CD14-positive monocyte (primary cell): ENCODE measurements around the gene GCK. TPM values are rescaled to one million over a fixed set of nuclear protein-coding genes. Genes with fewer than 3 reads are reported as not detected.

Experiments used
- DNase-seq, 3 donors: peaks; one replicate each; pipeline ENCODE4 v3.0.0-alpha.2; 2011 to 2022
- H2AFZ ChIP-seq: 2 replicates; pipeline ENCODE4 v1.6.0; 2012; ENCODE audit warnings: mild to moderate bottlenecking, low read depth, low read length, inconsistent platforms; ENCODE audit not compliant: insufficient read depth, poor library complexity, severe bottlenecking
- H3K27ac ChIP-seq, 2 donors: 1 replicate in 1 of 2; 2 replicates in 1 of 2; pipeline ENCODE4 v1.5.1; 2012 to 2013; ENCODE audit warnings: low read length in 2 of 2, control low read depth in 1 of 2, inconsistent platforms in 1 of 2, low read depth in 1 of 2, mild to moderate bottlenecking in 1 of 2
- H3K27me3 ChIP-seq, 2 donors: one replicate each; pipeline versions ENCODE4 v1.6.0 to v1.6.1; 2011 to 2013; ENCODE audit warnings: low read length in 2 of 2; ENCODE audit not compliant: control insufficient read depth in 2 of 2, insufficient read depth in 2 of 2
- H3K36me3 ChIP-seq, 2 donors: replicated peaks in 1 of 2; 1 replicate in 1 of 2; 2 replicates in 1 of 2; pipeline versions ENCODE4 v1.5.1 to v1.6.1; 2012 to 2013; ENCODE audit warnings: low read length in 2 of 2, control low read depth in 1 of 2, inconsistent platforms in 1 of 2, mild to moderate bottlenecking in 1 of 2; ENCODE audit not compliant: insufficient read depth in 2 of 2, control insufficient read depth in 1 of 2
- H3K4me1 ChIP-seq, 2 donors: 1 replicate in 1 of 2; 2 replicates in 1 of 2; pipeline versions ENCODE4 v1.5.1 to v1.6.1; 2012 to 2013; ENCODE audit warnings: low read length in 2 of 2, control low read depth in 1 of 2, inconsistent platforms in 1 of 2, mild to moderate bottlenecking in 1 of 2, moderate library complexity in 1 of 2; ENCODE audit not compliant: insufficient read depth in 2 of 2, control insufficient read depth in 1 of 2
- H3K4me2 ChIP-seq: replicated peaks from 2 replicates; pipeline ENCODE3; 2012; ENCODE audit warnings: low read length, moderate library complexity, mild to moderate bottlenecking; ENCODE audit not compliant: poor library complexity, severe bottlenecking; ENCODE audit errors: extremely low read depth
- H3K4me3 ChIP-seq, 3 experiments: fragments of 200-600 bp in 1 of 3; sonication (generic) in 1 of 3; replicated peaks in 1 of 3; 1 replicate in 2 of 3; 2 replicates in 1 of 3; pipeline ENCODE4 v1.5.1; 2011 to 2013; ENCODE audit warnings: low read length in 3 of 3, mild to moderate bottlenecking in 3 of 3, control low read depth in 2 of 3, low read depth in 2 of 3, inconsistent platforms in 1 of 3, moderate library complexity in 1 of 3
- H3K79me2 ChIP-seq: 2 replicates; pipeline ENCODE4 v1.6.0; 2012; ENCODE audit warnings: mild to moderate bottlenecking, control low read depth, inconsistent platforms, low read length, moderate library complexity; ENCODE audit not compliant: insufficient read depth
- H3K9ac ChIP-seq: 2 replicates; pipeline ENCODE4 v1.6.0; 2017; ENCODE audit warnings: low read length, mild to moderate bottlenecking; ENCODE audit not compliant: insufficient read depth, poor library complexity, severe bottlenecking
- H3K9me3 ChIP-seq, 2 donors: replicated peaks in 1 of 2; 1 replicate in 1 of 2; 2 replicates in 1 of 2; pipeline versions ENCODE4 v1.5.1 to v1.6.1; 2012 to 2013; ENCODE audit warnings: low read length in 2 of 2, control low read depth in 1 of 2; ENCODE audit not compliant: control insufficient read depth in 1 of 2, insufficient read depth in 1 of 2
- H4K20me1 ChIP-seq: 2 replicates; pipeline ENCODE4 v1.6.0; 2012; ENCODE audit warnings: mild to moderate bottlenecking, low read length, control low read depth, moderate library complexity; ENCODE audit not compliant: insufficient read depth
- H3K27ac Mint-ChIP-seq, 7 donors: one replicate each; pipeline ENCODE4 v1.8.0; 2020; ENCODE audit warnings: mild to moderate bottlenecking in 7 of 7, mixed read lengths in 7 of 7, moderate library complexity in 6 of 7, inconsistent platforms in 2 of 7
- H3K27me3 Mint-ChIP-seq, 3 donors: one replicate each; pipeline ENCODE4 v1.8.0; 2021 to 2022; ENCODE audit warnings: low read depth in 3 of 3, mild to moderate bottlenecking in 3 of 3, mixed read lengths in 3 of 3, moderate library complexity in 3 of 3, inconsistent platforms in 1 of 3
- H3K36me3 Mint-ChIP-seq, 2 donors: one replicate each; pipeline ENCODE4 v1.8.0; 2020; ENCODE audit warnings: mixed read lengths in 2 of 2, inconsistent platforms in 1 of 2, mild to moderate bottlenecking in 1 of 2
- H3K4me1 Mint-ChIP-seq: one replicate; pipeline ENCODE4 v1.8.0; 2020; ENCODE audit warnings: mild to moderate bottlenecking, mixed read lengths
- H3K4me3 Mint-ChIP-seq, 2 donors: one replicate each; pipeline ENCODE4 v1.8.0; 2020; ENCODE audit warnings: mild to moderate bottlenecking in 2 of 2, mixed read lengths in 2 of 2, moderate library complexity in 1 of 2
- H3K9me3 Mint-ChIP-seq, 7 donors: one replicate each; pipeline ENCODE4 v1.8.0; 2020 to 2022; ENCODE audit warnings: mixed read lengths in 7 of 7, mild to moderate bottlenecking in 6 of 7, moderate library complexity in 6 of 7, inconsistent platforms in 2 of 7
- CTCF ChIP-seq: fragments of 200-600 bp; IDR thresholded peaks from one replicate; pipeline ENCODE4 v1.8.0; 2022; ENCODE audit warnings: antibody characterized with exemption, mild to moderate bottlenecking
- WGBS: methylation state at CpG from one replicate; pipeline ENCODE4 v1.1.5; 2013; ENCODE audit warnings: missing lambda C conversion rate; ENCODE audit not compliant: insufficient coverage; 5-methylcytosine and 5-hydroxymethylcytosine counted together
- intact Hi-C, 2 donors: fragments of 100-400 bp; cut with micrococcal nuclease; formaldehyde crosslinking; loops; one replicate each; pipeline versions ENCODE4 v1.15.0 to v1.15.1; 2023
- polyA plus RNA-seq, 3 donors: library from polyadenylated mRNA; depleted of rRNA in 1 of 3; unstranded in 2 of 3; stranded (reverse) in 1 of 3; fragments of 300-500 nt in 2 of 3; fragments of >200 nt in 1 of 3; fragmentation: Illumina TruSeq in 2 of 3; gene quantifications; 1 replicate in 2 of 3; 2 replicates in 1 of 3; pipeline ENCODE4 v1.2.3, GENCODE V29; 2012 to 2021

The GCK gene
- polyA plus RNA-seq, 3 donors = not detected

GRCh38 chr7:44237696-44238095, 48.5 kb upstream of the GCK start:
- no peak overlapping the region for H3K4me3 Mint-ChIP-seq
- Histone ChIP-seq H3K27ac (no peak overlapping the region), H4K20me1 (no peaks in the 10 kb centered on the region), H3K9ac (no peak overlapping the region), H3K4me3 (no peak overlapping the region), H3K27me3 (no peaks in the 10 kb centered on the region), H3K36me3 (no peaks in the 10 kb centered on the region), H2AFZ (no peak overlapping the region), H3K79me2 (no peaks in the 10 kb centered on the region), H3K9me3 (no peaks in the 10 kb centered on the region), H3K4me1 (peaks cover 0 to 3% of the 10 kb centered on the region in 2 donors), H3K4me2 (no peak overlapping the region)
- H3K27ac Mint-ChIP-seq = no peak overlapping the region
- peaks cover 0 to 3% (median 3%) of the 10 kb centered on the region in 3 donors for H3K27me3 Mint-ChIP-seq
- intact Hi-C loops = loop anchor here in 1 of 2 donors (5.0 kb wide), 1 partner anchor 240 kb away; no protein-coding TSS in a partner anchor
- H3K4me1 Mint-ChIP-seq = peaks cover 5% of the 10 kb centered on the region
- no peaks in the 10 kb centered on the region for H3K36me3 Mint-ChIP-seq
- no peaks in the 10 kb centered on the region for H3K9me3 Mint-ChIP-seq
- 93% methylated on average over 10 of the region's 10 CpGs for WGBS
- no peak for DNase-seq
- TF ChIP-seq CTCF = no peak

- Histone ChIP-seq H3K9me3 (no peaks in the 10 kb centered on the region), H4K20me1 (no peaks in the 10 kb centered on the region), H3K27me3 (no peaks in the 10 kb centered on the region), H3K4me1 (peaks cover 0 to 3% of the 10 kb centered on the region in 2 donors), H3K9ac (no peak overlapping the region), H3K36me3 (no peaks in the 10 kb centered on the region), H3K4me3 (no peak overlapping the region), H3K4me2 (no peak overlapping the region), H3K27ac (no peak overlapping the region), H2AFZ (no peak overlapping the region), H3K79me2 (no peaks in the 10 kb centered on the region)
- no peaks in the 10 kb centered on the region for H3K9me3 Mint-ChIP-seq
- H3K4me3 Mint-ChIP-seq = no peak overlapping the region
- no peak for DNase-seq
- peaks cover 5% of the 10 kb centered on the region for H3K4me1 Mint-ChIP-seq
- no peak overlapping the region for H3K27ac Mint-ChIP-seq
- no peak for TF ChIP-seq CTCF
- intact Hi-C loops = loop anchor here in 1 of 2 donors (5.0 kb wide), 1 partner anchor 241 kb away; no protein-coding TSS in a partner anchor
- peaks cover 0 to 3% (median 2%) of the 10 kb centered on the region in 3 donors for H3K27me3 Mint-ChIP-seq
- H3K36me3 Mint-ChIP-seq = no peaks in the 10 kb centered on the region
- WGBS = 72% methylated on average over 3 of the region's 4 CpGs
Measured at GRCh38 chr7:44236333-44236728, 47.1 kb upstream of the GCK start.
